OCI-LY3 (cell line): ENCODE measurements around the gene EIF5A.

ENCODE experiments used
- CTCF ChIP-seq: fragments of 200-600, 300-600 bp; sonication (generic); IDR thresholded peaks from 2 replicates; pipeline ENCODE4 v1.5.1; 2014; ENCODE audit warnings: antibody characterized with exemption, low read length, low read depth
- EZH2phosphoT487 ChIP-seq: fragments of 200-600 bp; shearing (Covaris generic); IDR thresholded peaks from 2 replicates; pipeline ENCODE4 v1.6.1; 2018; ENCODE audit warnings: antibody characterized with exemption, mixed run types, low read depth

GRCh38 chr17:7343250-7343649 lies 35.8 kb downstream of the EIF5A start:
- TF ChIP-seq CTCF: no peak
- no peak for TF ChIP-seq EZH2phosphoT487
